Prostate gland (tissue), 2 donors: ENCODE data around the gene ATP5PO.

Experiments used
- CTCF ChIP-seq, 4 experiments: fragments of 200-600 bp in 2 of 4; fragments of 450-650 bp in 2 of 4; sonication (generic) in 2 of 4; IDR thresholded peaks; 1 replicate in 3 of 4; 2 replicates in 1 of 4; pipeline ENCODE4 v1.5.1; 2016 to 2019; ENCODE audit warnings: antibody characterized with exemption in 4 of 4, mild to moderate bottlenecking in 2 of 4, moderate library complexity in 2 of 4
- POLR2A ChIP-seq: fragments of 450-650 bp; IDR thresholded peaks from one replicate; pipeline ENCODE4 v1.6.1; 2016; ENCODE audit warnings: antibody characterized with exemption, mild to moderate bottlenecking
- POLR2AphosphoS5 ChIP-seq: sonication (generic); formaldehyde crosslinking; IDR thresholded peaks from one replicate; pipeline ENCODE4 v1.6.1; 2017; ENCODE audit warnings: antibody characterized with exemption

GRCh38 chr21:33940881-33941245, 25.3 kb upstream of the ATP5PO start:
- TF ChIP-seq CTCF (IDR thresholded peaks at IDR 0.05), result no peak
- TF ChIP-seq POLR2A, result no peak
- no peak for TF ChIP-seq POLR2AphosphoS5
